HUDEP-2 (cell line): Measurements from ENCODE around the gene RNF151.
A peak's percentile ranks its signal among the peaks of the same experiment; 100 is the strongest.
"Not testable (repeated sequence)": the region's sequence is repeated elsewhere in the genome, so short reads cannot be mapped to it uniquely, and the experiment has no call there.

Source experiments
- DNase-seq, 76 experiments: peaks; one replicate each; lab custom pipeline; 2025; ENCODE audit not compliant: unreplicated experiment in 76 of 76; lab: John Stamatoyannopoulos, UW

Gene RNF151, protein sequence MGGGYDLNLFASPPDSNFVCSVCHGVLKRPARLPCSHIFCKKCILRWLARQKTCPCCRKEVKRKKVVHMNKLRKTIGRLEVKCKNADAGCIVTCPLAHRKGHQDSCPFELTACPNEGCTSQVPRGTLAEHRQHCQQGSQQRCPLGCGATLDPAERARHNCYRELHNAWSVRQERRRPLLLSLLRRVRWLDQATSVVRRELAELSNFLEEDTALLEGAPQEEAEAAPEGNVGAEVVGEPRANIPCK

DNA sequence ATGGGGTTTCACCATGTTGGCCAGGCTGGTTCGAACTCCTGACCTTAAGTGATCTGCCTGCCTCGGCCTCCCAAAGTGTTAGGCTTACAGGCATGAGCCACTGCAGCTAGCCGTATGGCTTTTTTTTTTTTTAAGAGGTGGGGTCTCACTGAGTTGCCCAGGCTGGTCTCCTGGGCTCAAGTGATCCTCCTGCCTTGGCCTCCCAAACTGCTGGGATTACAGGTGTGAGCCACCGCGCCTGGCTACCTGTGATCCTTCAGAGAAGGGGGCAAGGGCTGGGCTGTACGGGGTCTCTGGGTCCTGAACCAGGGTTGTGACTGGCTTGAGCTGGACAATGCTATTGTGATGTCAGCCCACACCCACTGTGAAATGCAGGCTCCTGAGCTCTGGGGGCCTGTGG is at the start of gene RNF151:
Gene RNF151, plus strand, starts transcription at position 397 of the 400 bp plus-strand sequence. CDS start 26 bp downstream, outside the sequence.
- DNase-seq = no peak

DNA sequence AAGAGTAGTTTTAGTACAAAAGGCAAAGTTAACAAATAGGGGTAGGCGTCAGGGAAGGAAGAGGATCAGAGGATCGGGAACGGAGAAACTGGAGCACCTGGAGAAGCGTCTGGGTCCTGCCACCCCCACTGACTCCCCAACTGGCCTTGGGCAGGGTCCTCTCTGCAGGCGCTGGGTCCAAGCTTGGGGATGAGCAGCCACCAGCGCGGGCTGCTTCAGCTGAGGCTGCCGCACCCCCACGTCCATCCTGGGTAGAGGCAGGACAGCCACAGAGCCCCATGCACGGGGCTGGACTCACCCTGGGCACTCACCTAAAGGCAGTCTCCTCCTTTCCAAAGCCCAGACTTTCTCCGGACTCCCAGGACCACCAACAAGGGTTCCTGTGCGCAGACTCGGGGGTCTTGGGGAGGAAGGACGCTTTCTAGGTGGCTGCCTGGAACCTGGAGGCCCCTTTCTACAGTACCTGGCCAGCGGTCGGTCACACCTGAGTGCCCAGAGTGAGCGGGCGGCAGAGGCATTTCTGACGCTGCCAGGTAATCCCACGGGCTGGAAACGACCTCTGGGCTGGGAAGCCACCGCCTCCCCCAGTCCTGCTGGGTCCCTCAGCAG is 49.5 kb upstream of the RNF151 start:
- DNase-seq = no peak

DNA sequence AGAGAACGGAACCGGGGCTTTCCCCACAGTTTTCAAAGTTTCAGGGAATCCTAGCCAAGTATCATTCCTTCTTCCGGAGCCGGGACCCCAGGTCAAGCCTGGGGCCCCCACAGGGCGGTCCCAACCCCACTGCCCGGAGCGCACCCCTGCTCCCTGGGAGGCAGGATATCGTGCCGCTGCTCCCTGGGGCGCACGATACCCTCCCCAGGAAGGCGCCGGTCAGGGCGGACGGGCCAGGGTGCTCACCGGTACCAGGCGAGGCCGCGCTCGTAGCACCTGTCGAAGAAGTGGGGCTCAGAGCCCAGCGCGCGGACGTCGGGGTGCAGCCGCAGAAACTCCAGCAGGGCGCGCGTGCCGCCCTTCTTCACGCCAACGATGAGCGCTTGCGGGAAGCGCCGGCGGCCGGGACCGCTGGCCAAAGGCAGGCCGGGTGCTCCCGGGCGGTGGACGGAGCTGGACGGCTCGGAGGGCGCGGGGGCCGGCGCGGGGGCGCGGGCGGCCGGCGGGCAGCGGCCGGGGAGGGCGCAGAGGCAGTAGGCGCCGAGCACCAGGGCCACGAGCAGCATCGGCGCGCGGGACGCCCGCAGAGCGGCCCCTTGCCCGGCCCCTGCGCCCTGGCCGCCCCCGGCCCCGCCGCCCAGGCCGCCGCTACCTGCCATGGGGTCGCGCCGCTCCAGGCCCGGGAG is 48.8 kb upstream of the RNF151 start:
- DNase-seq = no peak

DNA sequence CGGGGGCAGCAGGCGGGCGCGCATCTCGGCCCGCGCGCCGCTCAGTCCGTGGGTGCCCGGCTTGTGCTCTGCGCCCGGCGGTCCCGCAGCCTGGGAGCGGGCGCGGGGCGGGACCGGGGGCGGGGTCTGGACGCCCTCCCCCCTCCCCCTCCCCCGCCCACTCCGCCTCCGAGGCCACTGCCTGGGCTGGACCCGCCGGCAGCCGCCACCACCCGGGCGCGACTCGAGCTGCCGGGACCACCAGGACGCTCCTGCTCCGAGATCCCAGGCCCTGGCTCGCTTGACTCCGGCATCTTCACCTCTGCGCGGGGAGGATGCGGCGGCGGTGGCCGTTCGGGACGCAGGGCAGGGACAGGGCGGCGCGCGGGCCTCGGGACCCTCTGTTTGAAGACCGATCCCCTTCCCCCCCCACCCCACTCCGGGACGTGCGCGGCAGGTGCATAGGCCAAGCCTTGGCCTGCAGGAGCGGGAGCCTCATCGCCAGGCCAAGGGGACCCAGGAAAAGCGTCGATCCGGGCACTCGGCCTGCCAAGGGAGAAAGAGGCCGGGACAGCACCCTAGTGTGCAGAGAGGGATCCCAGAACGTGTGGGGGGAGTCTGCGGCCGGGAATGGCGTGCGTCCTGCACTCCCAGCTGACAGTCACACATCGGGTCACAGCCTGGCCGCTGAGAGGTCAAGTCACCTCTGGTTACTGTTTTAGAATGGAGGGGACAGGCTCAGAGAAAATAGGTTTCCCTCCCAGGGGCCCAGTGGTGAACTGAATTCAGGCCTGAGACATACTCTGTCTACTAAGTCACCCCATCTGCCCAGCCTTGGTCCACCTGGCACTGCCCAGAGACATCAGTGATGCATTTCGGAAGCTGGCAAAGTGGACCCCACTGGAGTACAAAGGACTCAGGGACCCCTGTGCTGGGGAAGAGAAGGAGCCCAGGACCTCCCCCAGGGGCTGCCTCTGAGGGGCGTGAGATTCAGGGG is 48.0 kb upstream of the RNF151 start, which contains the start of gene HS3ST6:
Gene HS3ST6, minus strand, starts transcription at position 65 of the 976 bp plus-strand sequence. CDS start 92 bp downstream, outside the sequence.
- DNase-seq = no peak

DNA sequence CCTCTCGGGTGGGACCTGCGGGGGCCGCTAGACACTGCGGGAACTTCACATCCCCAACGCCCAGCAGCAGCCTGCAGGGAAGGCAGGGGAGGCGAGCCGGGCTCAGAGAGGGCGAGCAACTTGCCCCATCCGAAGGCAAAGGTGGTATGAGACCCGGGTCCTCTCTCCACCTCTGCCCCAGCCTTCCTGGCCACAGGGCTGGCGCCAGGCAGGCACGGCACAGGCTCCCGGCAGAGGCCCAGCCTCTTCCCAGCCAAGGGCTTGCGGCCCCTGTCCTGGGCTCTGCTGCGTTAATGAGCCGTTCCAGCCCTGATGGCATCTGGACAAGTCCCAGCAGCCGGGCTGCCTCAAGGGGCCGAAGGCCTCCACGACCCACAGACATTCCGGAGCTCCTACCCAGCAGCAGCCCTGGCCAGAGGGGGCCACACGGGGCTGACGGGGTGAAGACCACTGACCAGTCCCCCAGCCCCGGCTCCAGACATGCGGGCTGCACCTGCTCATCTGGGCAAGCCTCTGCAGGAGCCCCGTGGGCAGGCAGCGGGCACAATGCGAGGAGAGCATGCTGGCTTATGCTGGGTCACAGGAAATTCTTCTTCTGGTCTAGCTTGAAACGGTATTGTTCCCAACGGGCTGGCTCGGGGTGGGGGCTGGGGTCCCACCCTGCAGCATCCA is 47.2 kb upstream of the RNF151 start:
- no peak for DNase-seq

DNA sequence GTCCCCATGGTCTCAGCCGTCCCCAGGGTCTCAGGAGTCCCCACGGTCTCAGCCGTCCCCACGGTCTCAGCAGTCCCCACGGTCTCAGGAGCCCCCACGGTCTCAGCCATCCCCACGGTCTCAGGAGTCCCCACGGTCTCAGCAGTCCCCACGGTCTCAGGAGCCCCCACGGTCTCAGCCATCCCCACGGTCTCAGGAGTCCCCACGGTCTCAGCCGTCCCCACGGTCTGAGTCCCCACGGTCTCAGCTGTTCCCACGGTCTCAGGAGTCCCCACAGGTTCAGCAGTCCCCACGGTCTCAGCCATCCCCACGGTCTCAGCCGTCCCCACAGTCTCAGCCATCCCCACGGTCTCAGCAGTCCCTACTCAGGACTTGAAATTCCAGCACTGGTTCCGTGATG is 46.5 kb upstream of the RNF151 start:
- DNase-seq = not testable (repeated sequence)

DNA sequence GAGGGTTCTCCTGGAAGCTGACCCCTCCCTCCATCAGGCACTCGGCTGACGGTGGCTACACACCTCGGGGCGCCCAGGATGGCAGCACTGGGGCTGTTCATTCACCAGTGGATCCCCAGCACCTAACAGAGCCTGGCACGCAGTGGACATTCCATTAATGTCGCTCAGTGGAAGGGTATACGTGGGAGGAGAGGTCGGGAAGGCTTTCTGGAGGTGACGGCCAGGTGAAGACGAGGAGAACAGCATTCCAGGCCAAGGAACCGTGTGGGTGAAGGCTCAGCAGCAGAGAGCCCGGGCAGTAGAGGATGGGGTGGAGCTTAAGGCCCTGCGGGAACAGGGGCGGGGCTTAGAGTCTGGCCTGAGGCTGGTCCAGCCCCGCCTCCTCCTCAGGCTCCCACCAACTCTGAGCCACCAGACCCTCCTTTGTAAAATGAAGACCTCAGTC is 45.9 kb upstream of the RNF151 start:
- peak in 42 of 76 experiments; percentile 6 to 69 (median 38) for DNase-seq

DNA sequence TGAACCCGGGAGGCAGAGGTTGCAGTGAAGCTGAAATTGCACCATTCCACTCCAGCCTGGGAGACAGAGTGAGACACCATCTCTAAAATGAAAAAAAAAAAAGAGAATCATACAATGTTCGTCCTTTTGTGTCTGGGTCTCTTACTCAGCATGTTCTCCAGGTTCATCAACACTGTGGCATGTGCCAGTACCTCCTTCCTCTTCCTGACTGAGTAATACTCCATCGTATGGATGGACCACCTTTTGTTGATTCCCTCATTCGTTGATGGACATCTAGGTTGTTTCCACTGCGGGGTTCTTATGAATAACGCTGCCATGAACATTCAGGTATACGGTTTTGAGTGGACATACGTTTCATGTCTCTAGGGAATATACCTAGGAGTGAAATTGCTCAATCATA is 44.3 kb upstream of the RNF151 start:
- no peak for DNase-seq

DNA sequence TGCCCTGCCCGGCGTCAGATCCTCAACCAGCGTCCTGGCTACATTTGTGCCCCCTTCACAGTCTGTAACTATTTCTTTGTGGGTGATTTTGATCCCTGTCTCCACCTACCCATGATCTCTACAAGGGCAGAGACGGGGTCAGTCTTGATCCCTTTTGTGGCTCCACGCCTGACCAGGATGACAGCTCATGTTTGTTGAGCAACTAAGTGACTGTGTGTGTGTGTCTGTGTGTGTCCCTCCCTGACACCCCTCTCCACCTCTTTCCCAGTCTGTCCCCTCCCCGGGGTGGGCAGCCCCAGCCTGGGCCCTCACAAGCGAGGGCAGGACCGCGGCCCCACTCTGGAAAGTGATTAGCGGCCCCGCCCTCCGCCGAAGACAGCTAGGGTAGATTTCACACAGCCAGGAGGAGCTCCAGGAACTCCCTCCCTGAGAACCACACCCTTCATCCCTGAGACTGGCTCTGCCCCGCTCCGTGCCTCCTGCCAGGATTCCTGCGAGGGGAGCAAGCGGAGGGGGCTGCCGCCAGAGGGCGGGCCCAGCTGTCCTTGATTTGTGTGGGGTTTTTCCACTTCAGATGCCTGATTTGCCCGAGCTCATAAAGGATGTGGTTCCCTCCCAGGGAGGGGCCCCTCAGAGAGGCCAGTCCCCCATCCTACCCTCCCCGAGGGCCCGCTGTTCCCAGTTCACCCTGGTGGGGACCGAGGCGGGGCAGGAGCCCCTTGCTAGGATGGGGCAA is 43.2 kb upstream of the RNF151 start:
- peak in 3 of 76 experiments; percentile 5 to 24 (median 12) for DNase-seq

DNA sequence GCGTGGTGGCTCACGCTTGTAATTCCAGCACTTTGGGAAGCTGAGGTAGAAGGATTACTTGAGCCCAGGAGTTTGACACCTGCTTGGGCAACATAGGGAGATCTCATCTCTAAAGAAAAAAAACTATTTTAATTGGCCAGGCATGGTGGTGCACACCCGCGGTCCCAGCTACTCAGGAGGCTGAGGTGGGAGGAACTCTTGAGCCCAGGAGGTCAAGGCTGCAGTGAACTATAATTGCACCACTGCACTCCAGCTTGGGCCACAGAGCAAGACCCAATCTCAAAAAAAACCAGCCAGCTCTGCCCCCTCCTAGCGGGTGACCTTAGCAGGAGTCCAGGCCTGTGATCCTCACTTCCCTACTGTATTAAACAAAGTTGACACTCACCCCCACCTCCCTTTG is 42.6 kb upstream of the RNF151 start:
- DNase-seq = no peak

DNA sequence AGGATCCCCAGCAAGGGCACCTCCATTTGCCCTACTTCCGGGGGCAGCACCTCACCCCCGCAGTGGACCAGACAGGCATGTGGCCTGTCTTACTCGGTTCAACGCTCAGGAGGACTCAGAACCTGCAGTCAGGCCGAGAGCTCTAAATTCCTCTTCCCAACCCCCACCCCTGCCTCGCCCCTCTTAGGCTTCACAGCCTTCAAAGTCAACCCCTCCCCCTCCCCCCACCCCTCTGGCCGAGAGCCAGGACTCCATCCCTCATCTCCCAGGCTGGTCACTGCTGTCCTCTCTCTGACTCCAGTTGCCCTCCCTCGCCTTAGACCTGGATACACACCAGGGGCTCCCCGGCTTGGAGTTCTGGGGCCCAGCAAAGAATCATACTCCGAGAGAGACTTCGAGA is 40.4 kb upstream of the RNF151 start:
- no peak for DNase-seq

DNA sequence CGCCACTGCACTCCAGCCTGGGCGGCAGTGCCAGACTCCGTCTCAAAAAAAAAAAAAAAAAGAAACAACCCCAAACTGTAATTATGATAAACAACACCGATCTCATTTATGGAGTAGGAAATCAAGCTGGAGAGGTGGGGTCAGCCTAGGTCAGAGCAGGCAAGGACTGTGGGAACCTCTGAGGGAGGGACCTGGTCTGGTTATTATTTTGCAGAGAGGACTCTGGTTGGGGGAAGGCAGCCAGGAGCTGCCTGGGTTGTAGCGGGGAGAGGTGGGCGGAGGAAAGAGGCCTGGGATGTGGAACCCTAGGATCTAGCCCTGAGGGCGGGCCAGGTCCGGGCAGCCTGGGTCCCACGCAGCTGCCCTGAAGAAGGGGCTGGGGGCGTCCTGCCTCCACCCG is 37.6 kb upstream of the RNF151 start:
- peak in 2 of 76 experiments; percentile 18 to 23 for DNase-seq

DNA sequence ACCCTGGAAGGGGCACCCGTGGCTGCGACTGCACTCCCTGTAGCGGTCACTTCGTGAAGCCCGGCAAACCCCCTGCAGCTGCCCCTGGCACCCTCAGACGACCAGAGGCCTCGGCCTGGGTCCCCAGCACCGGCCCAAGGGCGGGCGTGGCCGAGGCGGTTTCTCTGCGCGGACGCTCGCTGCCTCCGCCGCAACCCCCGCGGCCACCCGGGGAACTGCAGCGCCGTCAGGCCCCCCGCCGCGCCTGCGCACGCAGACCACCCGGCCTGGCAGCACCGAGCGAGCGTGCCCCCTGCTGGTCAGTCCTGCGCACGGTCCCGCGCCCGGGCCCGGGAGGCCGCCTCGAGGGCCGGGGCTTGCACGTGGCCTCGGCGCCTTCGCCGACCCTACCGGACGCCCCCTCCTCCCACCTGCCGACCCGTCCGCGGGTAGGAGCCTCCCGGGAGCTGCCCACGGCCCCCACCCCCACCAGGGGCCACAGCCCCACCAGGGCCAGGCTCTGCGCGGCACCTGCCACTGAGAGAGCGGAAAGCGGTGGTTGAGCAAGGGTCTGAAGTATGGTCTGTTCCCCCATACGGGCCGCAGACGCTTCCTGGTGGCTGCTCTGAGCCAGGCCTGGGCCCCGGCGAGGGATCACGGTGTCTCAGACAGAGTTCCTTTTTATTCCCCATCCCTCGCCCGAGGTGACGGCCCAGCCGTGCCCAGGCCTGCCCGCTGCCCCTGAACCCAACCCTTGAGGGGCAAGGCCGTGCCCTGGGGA is 36.9 kb upstream of the RNF151 start:
- peak in 72 of 76 experiments; percentile 40 to 93 (median 80) for DNase-seq

DNA sequence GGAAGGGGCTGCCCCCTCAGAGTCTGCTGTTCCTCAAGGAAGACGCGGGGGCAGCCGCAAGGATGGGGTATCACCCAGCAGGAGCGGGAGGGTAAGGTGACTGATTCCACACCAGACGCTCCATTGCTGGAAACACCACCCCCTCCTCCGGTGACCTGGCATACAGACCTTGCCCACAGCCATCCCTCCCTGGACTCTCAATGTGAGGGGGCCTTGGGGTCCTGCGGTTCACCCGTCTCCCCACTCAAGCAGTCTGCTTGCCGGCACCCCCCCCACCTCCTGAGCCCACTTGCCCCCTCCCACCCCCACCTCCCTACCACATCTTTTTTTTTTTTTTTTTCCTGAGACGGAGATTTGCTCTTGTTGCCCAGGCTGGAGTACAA is 36.3 kb upstream of the RNF151 start:
- no peak for DNase-seq

DNA sequence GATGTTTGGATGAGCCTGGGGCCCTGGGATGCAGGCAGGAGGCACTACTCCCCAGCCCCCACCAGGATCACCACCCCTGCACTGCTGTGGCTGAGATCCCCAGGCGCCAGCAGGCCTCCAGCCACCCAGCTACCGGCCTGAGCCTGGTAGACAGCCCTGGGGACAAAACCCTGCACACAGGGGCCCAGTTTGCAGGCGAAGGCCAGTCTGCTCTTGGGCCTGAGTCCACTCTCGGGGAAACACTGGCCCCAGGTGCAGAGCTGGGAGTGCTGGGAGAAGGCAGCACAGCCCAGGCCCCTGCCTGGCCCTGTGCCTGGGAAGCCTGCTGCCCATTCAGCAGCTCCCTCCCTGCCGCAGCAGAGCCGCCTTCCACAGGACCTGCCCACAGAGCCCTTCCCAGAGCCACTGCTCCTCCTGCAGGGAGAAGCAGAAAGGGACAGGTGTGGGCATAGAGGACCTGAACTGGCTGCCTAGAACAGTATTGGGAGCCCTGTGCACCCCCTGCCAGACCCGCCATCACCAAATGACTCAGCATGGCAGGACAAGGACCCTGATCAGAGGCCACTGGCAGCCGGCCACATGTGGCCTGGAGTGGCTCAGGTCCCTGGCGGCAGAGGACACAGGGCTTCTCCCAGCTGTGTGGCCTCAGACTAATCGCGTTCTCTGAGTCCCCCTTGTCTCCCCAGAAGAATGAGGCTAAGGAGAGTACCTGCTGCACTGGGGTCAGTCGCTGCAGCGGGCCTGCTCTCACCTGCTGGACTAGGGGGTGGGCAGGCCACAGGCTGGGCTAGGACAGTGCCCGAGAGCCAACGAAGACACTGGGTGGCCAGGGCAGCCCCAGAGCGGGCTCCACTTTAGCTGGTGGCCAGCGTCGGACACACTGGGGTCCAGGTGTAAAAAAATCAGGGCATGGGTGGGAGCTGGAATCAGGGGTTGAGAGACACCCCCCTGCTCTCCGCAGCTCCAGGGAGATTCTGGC is 34.3 kb upstream of the RNF151 start:
- peak in 8 of 76 experiments; percentile 9 to 41 (median 26) for DNase-seq

DNA sequence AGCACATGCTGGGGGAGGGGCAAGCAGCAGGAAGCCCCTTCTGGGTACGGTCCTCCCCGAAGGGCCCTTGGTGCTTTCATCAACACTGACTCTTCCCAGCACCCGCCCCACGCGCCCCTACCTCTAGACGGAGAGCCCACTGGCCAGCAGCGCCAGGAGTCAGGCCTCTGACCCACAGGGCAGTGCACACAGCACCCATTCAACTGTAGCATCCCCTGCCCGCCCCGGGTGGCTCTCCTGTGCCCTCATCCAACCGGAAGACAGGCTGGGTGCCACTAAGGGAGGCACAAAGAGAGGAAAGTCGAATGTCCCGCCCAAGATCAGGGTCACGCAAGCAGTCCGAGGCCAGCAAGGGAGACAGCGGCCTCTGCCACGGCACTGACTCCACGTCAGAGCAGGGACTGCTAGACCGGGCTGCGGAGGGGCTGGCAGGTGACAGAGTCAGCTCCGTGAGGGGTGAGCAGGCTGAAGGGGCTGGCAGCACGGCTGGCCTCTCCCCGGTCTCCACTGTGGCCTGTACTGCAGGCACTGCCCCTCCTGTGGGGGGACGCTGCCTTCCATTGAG is 33.5 kb upstream of the RNF151 start:
- no peak for DNase-seq

DNA sequence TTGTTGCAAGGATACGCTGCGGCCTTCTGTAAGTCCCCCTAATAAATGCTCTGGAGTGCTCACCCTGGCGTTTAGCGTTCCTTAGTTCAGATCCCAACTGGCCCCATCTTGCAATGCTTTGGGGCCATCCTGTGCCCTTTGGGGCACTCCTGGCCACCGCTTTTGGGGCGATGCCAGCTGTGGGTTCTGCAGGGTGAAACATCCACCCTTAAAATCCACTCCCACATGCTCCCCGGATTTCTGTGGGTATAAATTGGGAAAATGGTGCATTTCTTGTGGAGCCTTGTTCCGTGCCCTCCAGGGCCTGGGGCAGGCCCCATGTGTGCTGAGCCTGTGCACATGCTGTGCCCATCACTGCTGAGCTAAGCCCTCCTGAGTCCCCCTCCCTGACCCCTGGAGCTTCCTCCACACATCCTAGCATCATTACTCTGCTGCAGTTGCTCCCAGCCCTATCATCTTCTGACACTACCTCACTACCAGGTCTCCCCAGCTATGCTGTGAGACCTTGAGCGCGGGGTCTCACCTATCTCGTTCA is 29.6 kb upstream of the RNF151 start:
- no peak for DNase-seq
